Measurements from ENCODE around the gene CARMIL1. TPM values are rescaled to one million over a fixed set of nuclear protein-coding genes. Genes with fewer than 3 reads are reported as not detected.

CARMIL1 gene
- total and polyA plus RNA-seq, 10 of the 15 experiments (the other 5 are each of a cell fraction or from before 2014, with no cell fraction given), result 6.4 to 18.1 (median 10.3) TPM

DNA sequence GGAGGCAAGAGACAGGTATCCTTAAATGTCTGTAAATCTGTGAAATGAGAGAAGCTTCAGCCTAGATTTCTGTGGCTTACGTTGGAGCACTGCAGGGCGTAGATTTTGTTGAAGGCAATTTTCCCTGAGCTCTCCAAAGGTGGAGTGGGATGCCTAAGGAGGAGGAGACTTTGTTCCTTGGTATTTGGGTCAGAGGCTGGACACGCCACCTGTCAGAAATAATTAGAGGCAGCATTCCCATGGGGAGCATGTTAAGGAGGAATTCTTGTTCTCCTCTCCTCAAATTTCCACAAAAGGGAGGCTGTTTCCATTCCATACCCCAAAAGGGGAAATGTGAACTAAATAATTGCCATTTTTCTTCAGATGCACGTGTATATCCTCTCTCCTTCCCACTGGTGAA lies 361.7 kb downstream of the CARMIL1 start (continued):
- TF ChIP-seq, protein P1, sequence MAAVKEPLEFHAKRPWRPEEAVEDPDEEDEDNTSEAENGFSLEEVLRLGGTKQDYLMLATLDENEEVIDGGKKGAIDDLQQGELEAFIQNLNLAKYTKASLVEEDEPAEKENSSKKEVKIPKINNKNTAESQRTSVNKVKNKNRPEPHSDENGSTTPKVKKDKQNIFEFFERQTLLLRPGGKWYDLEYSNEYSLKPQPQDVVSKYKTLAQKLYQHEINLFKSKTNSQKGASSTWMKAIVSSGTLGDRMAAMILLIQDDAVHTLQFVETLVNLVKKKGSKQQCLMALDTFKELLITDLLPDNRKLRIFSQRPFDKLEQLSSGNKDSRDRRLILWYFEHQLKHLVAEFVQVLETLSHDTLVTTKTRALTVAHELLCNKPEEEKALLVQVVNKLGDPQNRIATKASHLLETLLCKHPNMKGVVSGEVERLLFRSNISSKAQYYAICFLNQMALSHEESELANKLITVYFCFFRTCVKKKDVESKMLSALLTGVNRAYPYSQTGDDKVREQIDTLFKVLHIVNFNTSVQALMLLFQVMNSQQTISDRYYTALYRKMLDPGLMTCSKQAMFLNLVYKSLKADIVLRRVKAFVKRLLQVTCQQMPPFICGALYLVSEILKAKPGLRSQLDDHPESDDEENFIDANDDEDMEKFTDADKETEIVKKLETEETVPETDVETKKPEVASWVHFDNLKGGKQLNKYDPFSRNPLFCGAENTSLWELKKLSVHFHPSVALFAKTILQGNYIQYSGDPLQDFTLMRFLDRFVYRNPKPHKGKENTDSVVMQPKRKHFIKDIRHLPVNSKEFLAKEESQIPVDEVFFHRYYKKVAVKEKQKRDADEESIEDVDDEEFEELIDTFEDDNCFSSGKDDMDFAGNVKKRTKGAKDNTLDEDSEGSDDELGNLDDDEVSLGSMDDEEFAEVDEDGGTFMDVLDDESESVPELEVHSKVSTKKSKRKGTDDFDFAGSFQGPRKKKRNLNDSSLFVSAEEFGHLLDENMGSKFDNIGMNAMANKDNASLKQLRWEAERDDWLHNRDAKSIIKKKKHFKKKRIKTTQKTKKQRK (IDR thresholded peaks at IDR 0.05; ENCODE audit: low read depth, low read length), result no peak
- no peak for TF ChIP-seq PKNOX1 (IDR thresholded peaks at IDR 0.05)

DNA sequence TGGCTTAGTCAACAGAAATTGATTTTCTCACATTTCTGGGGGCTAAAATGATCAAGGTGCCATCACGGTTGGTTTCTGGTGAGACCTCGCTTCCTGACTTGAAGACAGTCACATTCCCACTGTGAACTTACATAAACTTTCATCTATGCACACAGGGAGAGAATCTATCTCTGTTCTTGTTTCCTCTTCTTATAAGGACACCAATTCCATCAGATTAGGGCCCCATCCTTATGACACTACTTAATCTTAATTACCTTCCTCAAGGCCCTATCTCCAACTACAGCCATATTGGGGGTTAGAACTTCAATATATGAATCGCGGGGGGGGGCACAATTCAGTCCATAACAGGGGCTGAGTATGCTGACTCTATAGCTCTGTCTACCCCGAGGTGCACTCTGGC lies 362.2 kb downstream of the CARMIL1 start:
- ChIA-PET RAD21 (ENCODE audit: unreplicated experiment) (no interaction called here), SMC1A (ENCODE audit: uncharacterized antibody, unreplicated experiment) (no interaction called here), POLR2A (no interaction called here), CTCF (interaction anchor here (1.1 kb wide), 1 partner anchor 9 kb away, joined by 3 read pairs; no protein-coding TSS in a partner anchor)
- H3K4me3 ChIP-seq, result no peak overlapping the region
- no TSS peak for BruUV-seq (replicated peaks)
- intact Hi-C loops (cut with micrococcal nuclease; ENCODE audit: unreplicated experiment) (no loop called here), in situ Hi-C loops (cut with MboI) (no loop called here)
- H3K9me3 ChIP-seq (replicated peaks; ENCODE audit: control insufficient read depth, insufficient read depth, low read length), result no peaks in the 10 kb centered on the region
- H2AFZ ChIP-seq (ENCODE audit: control insufficient read depth, low read depth, low read length), result no peak overlapping the region
- no peak for FAIRE-seq
- WGBS (ENCODE audit: insufficient coverage, insufficient replicate concordance, low lambda C conversion rate, missing lambda C conversion rate), result 9% methylated on average over 5 of the region's 5 CpGs
- H3K36me3 ChIP-seq (ENCODE audit: control insufficient read depth in 2 of 2, insufficient read depth in 2 of 2, low read length in 1 of 2), result no peaks in the 10 kb centered on the region
- no peaks in the 10 kb centered on the region for H4K20me1 ChIP-seq (ENCODE audit: control insufficient read depth, insufficient read depth)
- no peaks in the 10 kb centered on the region for H3K79me2 ChIP-seq (ENCODE audit: control insufficient read depth, insufficient read depth, low read length)
- TF ChIP-seq EP300 (IDR thresholded peaks at IDR 0.05; ENCODE audit: borderline replicate concordance in 1 of 2, control insufficient read depth in 1 of 2, low read depth in 2 of 2, low read length in 2 of 2) (no peak), IKZF2 (IDR thresholded peaks at IDR 0.05) (no peak), LARP7 (IDR thresholded peaks at IDR 0.05) (no peak), CBX5 (IDR thresholded peaks at IDR 0.05; ENCODE audit: low read depth) (no peak), SRF (IDR thresholded peaks at IDR 0.05; ENCODE audit: low read depth in 2 of 2, low read length in 2 of 2) (no peak), SPI1 (IDR thresholded peaks at IDR 0.05; ENCODE audit: borderline replicate concordance, insufficient read depth, low read depth, low read length) (no peak), ZBED1 (IDR thresholded peaks at IDR 0.05; ENCODE audit: borderline replicate concordance) (no peak), GABPA (IDR thresholded peaks at IDR 0.05; ENCODE audit: low read depth) (no peak), HCFC1 (IDR thresholded peaks at IDR 0.05; ENCODE audit: low read length) (no peak), NFIC (IDR thresholded peaks at IDR 0.05; ENCODE audit: low read depth, low read length) (no peak)
- TF ChIP-seq, protein P2, sequence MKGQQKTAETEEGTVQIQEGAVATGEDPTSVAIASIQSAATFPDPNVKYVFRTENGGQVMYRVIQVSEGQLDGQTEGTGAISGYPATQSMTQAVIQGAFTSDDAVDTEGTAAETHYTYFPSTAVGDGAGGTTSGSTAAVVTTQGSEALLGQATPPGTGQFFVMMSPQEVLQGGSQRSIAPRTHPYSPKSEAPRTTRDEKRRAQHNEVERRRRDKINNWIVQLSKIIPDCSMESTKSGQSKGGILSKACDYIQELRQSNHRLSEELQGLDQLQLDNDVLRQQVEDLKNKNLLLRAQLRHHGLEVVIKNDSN (IDR thresholded peaks at IDR 0.05; ENCODE audit: borderline replicate concordance, extremely low read length, insufficient read depth, low read depth, low read length), result no peak
- TF ChIP-seq, protein P3, sequence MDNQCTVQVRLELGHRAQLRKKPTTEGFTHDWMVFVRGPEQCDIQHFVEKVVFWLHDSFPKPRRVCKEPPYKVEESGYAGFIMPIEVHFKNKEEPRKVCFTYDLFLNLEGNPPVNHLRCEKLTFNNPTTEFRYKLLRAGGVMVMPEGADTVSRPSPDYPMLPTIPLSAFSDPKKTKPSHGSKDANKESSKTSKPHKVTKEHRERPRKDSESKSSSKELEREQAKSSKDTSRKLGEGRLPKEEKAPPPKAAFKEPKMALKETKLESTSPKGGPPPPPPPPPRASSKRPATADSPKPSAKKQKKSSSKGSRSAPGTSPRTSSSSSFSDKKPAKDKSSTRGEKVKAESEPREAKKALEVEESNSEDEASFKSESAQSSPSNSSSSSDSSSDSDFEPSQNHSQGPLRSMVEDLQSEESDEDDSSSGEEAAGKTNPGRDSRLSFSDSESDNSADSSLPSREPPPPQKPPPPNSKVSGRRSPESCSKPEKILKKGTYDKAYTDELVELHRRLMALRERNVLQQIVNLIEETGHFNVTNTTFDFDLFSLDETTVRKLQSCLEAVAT (IDR thresholded peaks at IDR 0.05), result no peak
- no peak for DNase-seq (ENCODE audit: low read depth, low spot score)
- H3K27me3 ChIP-seq (replicated peaks in 1 of 2; ENCODE audit: control insufficient read depth in 2 of 2, insufficient read depth in 2 of 2, low read length in 1 of 2), result peaks cover 0 to 3% of the 10 kb centered on the region in 2 experiments; a peak in 3 of 4 replicates
- H3K27ac ChIP-seq (ENCODE audit: control insufficient read depth, insufficient read depth), result no peak overlapping the region
- H3K9ac ChIP-seq (ENCODE audit: control insufficient read depth, insufficient read depth, low read length), result no peak overlapping the region
- ATAC-seq, result no peak
- H3K4me2 ChIP-seq (ENCODE audit: control insufficient read depth, insufficient read depth), result no peak overlapping the region
- no peaks in the 10 kb centered on the region for H3K4me1 ChIP-seq (ENCODE audit: control insufficient read depth, insufficient read depth, low read length)
